ENCODE data around the gene RPL35A. TPM values are rescaled to one million over a fixed set of nuclear protein-coding genes. Genes with fewer than 3 reads are reported as not detected.

Gene RPL35A
- total RNA-seq, 1 experiment from 2014 or later = 1,426 TPM

Other genes starting within 250 kb of the RPL35A start
- 15.4 and 16.1 TPM in 2 replicates for gene RUBCN, start 213.3 kb upstream of the RPL35A start, total RNA-seq (2014; rRNA removed; shearing (Covaris generic))
- gene FYTTD1, start 200.3 kb upstream of the RPL35A start, total RNA-seq (2014; rRNA removed; shearing (Covaris generic)) = 61.4 and 67.4 TPM in 2 replicates
- 79.8 and 144 TPM in 2 replicates for gene LRCH3, start 158.9 kb upstream of the RPL35A start, total RNA-seq (2014; rRNA removed; shearing (Covaris generic))
- gene LMLN, start 10.0 kb downstream of the RPL35A start, total RNA-seq (2014; rRNA removed; shearing (Covaris generic)) = 0.73 and 2.3 TPM in 2 replicates